SHP77 treated with DMSO at 0.1 percent for 48 hours (cell line): ENCODE data around the gene SLC35A2.
"Not testable (repeated sequence)": the region's sequence is repeated elsewhere in the genome, so short reads cannot be mapped to it uniquely, and the experiment has no call there.

Experiments used
- DNase-seq: peaks from one replicate; lab custom pipeline; 2025; lab: John Stamatoyannopoulos, UW

The SLC35A2 gene

DNA sequence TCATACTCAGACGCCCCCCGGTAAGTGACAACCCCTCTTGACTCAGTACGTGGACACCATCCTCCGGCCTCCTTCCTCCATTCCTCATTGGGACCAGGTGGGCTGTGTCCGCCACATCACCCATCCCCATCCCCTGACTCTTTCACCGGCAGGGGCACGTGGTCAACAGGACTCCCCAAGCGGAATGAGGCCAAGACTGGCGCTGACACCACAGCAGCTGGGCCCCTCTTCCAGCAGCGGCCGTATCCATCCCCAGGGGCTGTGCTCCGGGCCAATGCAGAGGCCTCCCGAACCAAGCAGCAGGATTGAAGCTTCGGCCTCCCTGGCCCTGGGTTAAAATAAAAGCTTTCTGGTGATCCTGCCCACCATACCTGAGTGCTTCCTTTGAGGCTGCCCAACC lies 8.7 kb downstream of the SLC35A2 start:
- DNase-seq = no peak

DNA sequence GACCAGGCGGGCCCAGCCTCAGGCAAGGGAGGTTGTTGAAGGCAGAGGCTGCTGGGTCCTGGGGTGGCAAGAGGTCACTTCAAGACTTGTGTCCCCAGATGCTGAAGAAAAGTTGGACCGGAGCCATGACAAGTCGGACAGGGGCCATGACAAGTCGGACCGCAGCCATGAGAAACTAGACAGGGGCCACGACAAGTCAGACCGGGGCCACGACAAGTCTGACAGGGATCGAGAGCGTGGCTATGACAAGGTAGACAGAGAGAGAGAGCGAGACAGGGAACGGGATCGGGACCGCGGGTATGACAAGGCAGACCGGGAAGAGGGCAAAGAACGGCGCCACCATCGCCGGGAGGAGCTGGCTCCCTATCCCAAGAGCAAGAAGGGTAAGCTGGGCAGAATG lies 9.3 kb downstream of the SLC35A2 start:
- DNase-seq = no peak

DNA sequence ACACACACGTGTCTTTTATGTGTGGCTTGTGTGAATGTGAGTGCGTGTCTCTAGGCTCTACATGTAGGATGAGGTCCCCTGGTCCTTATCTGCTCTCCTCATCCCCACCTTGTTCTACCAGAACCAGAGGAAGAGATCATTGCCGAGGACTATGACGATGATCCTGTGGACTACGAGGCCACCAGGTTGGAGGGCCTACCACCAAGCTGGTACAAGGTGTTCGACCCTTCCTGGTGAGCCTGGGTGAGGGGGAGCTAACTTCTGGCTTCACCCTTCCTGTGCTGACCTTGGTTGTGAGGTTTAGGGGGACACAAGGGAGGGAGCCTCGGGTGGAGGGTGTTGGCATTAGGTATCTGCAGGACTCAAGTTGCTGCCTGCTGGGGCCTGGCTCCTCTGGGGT lies 10.4 kb downstream of the SLC35A2 start:
- no peak for DNase-seq

DNA sequence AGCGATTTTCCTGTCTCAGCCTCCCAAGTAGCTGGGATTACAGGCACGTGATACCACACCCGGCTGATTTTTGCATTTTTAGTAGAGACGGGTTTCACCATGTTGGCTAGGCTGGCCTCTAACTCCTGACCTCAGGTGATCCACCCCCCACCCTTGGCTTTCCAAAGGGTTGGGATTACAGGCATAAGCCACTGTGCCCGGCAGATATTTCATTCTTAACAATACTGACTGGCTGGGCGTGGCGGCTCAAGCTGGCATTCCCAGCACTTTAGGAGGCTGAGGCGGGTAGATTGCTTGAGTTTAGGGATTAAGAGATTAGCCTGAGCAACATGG lies 12.4 kb downstream of the SLC35A2 start:
- no peak for DNase-seq

DNA sequence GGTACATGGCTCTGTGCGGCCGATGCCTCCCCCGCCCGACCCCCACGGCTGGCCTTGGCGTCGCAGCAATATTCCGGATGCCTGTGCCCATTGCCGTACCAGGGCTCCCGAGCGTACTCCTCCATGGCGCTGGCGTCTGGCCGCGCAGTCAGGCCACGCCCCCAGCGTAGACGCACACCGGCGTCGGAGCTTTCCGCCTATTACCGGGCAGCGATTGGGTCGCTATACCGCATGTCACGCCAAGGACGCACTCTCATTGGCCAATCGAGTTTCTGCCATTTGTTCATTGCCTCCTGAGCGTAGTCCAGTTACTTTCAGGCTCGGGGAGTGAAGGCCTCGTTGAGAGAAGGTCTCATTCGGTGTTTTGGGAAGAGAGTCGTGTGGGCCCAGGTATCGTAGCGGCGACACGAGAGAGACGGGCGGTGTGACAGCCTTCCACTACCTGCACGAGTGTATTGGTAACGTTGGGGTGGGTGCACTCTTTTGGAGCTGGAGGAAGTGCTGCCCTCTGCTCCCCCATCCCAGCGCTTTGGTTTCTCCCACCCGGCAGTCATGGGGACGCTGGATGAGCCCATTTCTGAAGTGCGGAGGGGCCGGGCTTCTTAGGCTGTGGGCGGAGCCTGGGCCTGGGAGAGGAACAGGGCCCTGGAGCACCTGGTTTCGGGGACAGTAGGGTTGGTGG lies 13.7 kb downstream of the SLC35A2 start, which contains the start of the genes PQBP1 and TIMM17B:
PQBP1 (plus strand) TSS at position 306 of the 682 bp plus-strand sequence. CDS start 580 bp downstream, outside the sequence.
TIMM17B (minus strand) TSS at position 144 of the 682 bp plus-strand sequence; CDS start at position 125, 19 bp downstream.
- DNase-seq = peak; percentile 77

DNA sequence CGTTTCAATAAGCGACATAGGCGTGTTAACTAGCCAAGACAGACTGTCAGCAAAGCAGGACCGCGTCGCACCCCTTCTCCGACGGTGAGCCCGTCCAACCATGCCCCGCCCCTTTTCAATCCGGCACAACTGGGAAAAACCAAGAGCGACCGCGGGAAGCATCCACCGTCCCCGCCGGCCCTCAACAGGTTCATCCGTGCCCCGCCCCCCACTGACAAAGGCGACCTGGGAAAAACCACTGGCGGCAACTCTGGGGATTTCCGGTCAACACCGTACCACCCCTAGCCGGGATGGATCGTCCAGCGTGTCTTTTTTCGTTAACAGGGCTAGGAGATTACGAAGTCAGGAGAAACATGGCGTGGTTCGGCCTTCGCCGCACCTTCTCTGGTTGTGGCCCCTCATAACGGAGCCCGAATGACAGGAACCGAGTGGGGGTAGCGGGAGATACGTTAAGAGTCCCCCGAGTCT lies 14.3 kb downstream of the SLC35A2 start:
- peak; percentile 39 for DNase-seq

DNA sequence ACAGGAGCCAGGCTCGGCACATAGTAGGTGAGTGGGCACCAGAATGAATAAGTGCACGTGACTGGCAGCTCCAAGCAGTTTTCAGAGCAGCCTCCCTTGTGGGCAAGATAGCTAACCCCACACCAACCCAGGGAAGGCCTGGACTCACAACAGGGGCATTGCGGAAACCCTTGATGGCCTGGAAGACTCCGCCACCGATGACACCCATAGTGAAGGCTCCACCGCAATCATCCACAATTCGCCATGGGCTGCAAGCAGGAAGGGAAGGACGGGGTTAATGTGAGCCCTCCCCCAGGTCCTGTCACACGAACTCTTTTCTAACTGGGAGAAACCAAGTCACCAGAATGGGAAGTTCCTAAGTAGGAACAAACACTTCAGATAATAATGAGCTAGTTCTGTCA lies 14.8 kb downstream of the SLC35A2 start:
- DNase-seq = no peak

DNA sequence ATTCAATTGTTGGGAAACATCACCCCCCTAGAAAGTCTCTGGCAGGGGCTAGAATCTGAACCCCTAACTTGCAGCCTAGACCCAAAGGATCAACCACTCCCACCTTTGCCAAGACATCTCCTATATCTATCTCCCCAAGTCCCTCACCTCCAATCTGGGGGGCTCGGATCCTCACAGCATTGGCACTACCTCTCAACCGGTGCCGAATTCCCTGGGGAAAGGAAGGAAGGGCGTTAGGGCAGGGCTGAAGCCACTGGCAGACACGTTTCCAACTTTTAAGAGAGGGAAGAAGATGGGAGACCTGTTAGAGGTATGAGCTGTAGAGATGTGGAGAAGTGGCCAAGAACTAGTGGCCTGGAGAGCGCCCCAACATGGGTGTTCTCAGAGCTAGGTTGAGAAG lies 16.6 kb downstream of the SLC35A2 start:
- DNase-seq = no peak

DNA sequence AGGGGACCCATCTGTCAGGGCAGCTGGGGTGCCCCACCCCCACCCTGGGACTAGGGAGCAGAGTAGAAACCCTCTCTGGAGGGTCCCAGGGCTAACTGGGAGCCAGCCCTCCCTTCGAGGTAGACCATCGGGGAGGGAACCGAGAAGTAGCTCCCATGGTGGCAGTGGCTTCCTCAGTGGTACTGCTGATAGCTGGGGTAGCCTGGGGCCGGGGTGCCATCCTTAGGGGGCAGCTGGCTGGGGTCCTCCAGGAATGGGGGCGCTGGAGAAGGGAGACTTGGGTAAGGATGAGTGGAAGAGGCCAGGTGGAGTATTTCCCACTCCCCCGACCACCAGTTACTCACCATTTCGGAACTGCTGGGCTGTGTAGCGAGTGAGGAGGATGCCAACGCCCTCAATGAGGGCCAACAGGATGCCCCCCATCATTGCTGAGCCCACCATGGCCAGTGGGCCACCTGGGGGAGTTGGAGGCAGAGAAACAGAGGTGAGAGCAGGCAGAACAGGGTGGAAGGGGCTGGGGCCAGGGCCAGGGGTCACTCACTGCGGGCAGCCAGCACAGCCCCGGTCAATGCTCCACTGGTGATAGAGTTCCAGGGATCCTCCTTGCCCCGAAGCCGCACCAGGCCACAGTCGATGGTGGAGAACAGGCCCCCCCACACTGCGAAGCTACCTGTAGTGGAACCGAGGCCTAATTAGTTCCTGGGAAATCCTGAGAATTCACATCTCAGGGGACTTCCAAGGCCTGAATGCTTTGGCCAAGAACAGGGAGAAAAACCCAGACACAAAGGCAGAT lies 17.7 kb downstream of the SLC35A2 start:
- DNase-seq = no peak

DNA sequence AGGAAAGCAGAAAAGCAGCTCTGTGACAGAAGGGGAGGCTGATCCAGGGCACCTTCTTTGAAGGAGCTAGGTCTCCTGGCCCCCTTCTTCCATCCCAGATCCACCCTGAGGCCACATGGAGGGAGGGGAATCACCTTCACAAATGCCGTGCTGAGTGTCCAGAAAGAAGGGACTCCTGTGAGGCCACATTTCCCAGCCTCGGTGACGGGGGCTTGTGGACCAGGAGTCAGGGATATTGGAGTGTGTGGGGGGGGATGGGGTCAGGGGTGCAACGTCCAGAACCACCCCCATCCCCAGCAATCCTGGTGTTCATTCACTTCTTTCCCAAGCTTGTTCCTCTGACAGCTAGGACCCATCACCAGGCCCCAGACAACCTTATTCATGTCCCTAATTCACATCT lies 18.6 kb downstream of the SLC35A2 start:
- no peak for DNase-seq

DNA sequence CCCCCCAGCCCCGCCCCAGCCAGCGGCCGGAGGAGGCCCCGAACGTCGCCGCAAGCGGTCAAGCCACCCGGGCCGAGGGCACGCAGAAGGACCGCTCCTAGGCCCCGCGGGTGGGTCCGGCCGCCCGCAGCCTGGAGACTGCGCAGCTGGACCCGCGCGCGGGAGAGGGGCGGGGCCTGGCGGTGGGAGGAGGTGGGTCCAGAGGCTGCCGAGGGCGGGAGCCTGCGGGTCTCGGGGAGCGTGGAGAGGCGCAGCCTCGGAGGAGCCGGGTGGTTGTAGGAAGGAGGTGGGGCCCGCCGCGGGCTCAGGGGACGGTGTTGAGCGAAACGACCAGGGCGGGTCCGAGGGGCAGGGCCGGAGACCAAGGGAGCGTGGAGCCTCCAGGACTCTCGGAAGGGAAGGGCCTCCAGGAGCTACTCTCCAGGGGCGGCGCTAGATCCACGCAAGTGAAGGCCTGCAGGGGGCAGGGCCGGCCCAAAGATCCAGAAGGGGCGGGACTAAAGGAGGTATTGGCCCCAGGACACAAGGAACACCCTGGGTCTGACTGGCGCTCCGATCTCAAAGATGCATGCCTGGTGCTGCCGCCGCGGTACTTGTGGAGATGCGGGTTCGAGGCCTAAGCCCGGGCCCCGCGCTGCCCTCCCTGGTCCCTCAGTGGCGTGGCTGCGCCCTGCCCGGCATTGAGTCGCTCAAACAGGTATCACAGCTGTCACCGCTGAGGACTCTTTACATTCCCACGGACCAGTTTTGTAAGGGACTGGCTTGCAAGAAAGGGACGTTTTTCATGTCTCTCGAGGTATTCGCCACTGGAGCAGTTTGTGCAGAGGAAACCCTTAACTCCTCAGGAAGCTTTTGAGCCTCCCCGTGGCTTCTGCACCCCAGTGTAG lies 19.8 kb downstream of the SLC35A2 start:
- DNase-seq = peak; percentile 45

DNA sequence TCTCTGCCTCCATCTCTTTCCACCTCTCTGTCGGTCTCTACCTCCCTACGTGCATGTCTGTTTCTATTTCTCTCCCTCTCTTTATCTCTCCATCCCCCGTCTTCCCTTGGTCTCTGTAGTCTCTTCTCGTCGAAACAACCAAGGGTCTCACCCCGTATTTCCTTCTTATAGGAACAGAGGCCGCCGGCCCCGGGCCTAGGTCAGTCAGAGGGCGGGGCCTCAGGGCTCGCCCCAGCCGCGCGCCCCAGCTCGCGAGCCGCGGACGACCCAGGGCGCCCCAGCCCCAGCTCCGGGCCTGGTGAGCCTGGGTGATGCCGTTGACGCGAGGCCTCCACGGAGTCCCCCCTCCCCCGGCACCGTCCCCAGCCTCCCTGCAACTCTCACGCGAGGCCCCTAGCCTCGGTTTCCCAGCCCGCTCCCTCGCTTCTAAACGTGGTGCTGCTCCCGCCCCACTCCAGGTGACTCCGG lies 20.5 kb downstream of the SLC35A2 start:
- no peak for DNase-seq

DNA sequence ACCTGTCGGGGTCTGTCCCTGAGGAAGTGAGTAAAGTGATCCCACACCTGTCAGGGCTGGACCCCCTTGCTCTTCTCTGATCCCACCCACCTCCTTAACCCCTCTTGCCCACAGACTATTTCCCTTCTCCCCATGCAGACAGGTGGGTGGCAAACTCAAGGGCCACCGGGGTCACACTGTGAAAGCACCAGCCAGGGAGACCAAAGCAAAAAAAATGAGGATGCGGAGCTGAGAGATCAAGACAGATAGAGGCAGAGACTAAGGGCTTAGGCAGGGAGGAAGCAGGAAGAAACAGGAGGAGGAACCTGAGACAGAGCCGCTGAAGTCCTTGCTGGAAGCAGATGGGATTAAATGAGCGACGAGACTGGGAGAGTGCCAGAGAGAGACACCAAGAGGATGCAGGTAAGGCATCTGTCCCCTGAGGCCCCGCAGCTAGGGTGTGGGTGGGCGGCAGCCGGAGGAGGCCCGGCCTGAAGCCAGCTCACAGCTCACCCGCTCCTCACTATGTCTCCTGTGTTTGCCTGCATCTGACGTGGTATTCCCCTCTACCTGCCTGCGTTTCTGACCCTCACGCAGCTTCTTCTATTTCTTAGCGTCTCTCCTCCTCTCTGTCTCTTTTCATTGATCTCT lies 21.0 kb downstream of the SLC35A2 start:
- DNase-seq = no peak

DNA sequence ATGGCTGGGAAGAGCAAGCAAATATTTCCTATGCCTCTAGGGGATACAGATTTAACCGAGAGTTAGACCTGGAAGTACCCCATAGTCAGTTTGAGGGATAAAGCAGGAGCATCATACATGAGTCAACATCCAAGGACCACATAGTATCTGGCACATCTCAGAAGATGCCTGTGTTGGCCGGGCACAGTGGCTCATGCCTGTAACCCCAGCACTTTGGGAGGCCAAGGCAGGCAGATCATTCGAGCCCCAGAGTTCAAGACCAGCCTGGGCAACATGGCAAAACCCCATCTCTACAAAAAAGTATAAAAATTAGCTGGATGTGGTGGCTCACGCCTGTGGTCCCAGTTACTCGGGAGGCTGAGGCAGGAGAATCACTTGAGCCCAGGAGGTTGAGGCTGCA lies 24.9 kb downstream of the SLC35A2 start:
- DNase-seq = not testable (repeated sequence)

DNA sequence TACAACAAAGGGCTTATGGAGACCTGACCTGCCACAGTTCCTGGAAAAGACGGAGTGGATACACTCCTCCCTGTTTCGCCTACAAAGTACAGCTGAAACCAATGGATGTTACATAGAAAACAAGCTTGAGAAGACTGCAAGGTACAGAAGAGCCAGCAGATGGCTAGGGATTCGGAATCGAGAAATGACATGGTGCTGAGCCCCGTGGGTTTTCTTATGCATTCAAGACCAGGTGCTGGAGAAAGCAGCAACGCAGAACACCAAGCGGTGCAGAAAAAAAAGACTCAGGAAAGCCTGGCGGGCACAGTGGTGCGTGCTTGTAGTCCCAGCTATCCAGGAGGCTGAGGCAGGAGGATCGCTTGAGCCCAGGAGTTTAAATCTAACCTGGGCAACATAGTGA lies 27.7 kb downstream of the SLC35A2 start:
- no peak for DNase-seq

DNA sequence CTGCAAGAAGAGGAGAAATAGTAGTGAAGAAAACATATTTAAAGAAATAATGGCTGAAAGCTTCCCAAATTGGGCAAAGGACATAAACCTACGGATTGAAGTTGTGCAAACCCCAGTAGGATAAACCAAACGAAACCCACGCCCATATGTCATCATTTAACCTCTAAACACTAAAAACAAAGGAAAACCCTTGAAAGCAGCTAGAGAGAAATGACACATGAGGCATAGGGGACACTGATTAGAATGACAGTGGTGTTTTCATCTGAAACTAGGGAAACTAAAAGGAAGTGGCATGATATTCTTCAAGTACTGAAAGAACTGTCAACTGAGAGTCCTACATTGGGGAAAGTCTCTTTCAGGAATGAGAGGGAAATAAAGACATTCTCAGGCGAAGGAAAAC lies 34.5 kb downstream of the SLC35A2 start:
- DNase-seq = not testable (repeated sequence)

DNA sequence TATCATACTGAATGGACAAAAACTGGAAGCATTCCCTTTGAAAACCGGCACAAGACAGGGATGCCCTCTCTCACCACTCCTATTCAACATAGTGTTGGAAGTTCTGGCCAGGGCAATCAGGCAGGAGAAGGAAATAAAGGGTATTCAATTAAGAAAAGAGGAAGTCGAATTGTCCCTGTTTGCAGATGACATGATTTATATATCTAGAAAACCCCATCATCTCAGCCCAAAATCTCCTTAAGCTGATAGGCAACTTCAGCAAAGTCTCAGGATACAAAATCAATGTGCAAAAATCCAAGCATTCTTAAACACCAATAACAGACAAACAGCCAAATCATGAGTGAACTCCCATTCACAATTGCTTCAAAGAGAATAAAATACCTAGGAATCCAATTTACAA lies 39.4 kb downstream of the SLC35A2 start:
- DNase-seq = not testable (repeated sequence)

DNA sequence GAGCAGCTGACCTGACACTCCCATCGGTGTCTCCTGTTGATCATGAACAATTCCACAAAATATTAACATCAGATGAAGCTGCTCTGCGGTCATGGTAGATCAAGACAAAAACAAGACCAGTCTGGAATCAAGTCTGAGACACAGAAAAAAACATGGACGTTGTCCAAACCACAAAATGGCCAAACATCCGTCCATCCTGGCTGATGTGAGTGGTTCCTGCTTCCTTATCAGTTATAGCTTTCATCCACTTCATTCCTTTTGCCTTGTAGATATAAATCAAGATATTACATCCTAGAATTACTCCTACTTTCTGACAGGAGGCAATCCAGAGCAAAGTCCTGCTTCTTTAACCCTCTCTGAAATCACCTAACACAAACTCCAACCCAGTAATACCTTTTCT lies 47.2 kb downstream of the SLC35A2 start:
- DNase-seq = no peak

DNA sequence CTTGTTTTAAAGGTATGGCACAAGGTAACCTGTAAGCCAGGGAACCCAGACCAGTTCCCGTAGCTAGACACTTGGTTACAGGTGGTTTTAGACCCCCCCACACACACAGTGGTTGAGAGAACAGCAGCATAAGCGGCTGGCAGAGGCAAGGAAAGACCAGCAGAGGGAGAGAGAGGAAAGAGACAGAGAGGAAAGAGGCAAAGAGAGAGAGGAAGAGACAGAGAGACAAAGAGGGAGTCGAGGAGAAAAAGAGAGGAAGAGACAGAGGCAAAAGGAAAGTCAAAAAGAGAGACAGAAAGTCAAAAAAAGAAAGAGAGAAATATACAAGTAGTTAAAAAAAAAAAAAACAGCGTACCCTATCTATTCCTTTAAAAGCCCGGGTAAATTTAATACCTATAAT lies 56.5 kb downstream of the SLC35A2 start:
- DNase-seq = no peak

DNA sequence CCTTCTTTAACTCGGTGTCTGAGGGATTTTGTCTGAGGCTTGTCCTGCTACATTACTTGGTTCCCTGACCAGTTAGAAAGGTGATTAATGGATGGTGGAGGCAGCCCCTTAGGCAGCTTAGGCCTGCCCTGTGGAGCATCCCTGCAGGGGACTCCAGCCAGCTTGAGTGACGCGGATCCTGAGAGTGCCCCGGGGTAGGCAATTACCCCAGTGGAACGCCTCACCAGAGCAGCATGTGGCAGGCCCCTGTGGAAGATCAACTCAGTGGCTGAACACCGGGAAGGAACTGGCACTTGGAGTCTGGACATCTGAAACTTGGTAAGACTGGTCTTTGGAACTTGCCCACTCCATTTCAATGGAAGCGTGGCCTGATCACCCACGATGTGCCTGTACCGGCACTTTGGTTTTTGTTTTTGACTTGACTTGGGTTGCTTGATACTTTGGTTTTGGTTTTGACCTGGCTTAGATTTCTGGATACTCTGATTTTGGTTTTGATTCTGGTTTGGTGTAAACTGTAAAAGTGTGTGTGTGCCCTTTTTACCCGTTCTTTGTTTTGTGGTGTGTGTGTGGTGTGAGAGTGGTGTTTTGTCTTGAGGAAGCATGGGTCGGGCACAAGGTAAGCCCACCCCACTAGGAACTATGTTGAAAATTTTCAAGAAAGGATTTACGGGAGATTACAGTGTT lies 57.2 kb downstream of the SLC35A2 start:
- DNase-seq = not testable (repeated sequence)

DNA sequence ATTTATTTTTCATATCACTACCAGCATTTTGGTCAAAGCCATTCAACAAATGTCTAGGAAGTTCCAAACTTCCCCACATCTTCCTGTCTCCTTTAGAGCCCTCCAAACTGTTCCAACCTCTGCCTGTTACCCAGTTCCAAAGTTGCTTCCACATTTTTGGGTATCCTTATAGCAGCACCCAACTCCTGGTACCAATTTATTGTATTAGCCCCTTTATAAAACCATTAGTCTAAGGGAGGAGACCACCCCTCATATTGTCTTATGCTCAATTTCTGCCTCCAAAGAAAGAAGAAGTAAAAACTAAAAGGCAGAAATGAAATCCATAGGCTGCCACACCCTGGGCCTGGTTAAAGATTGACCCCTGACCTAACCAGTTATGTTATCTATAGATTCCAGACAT lies 58.0 kb downstream of the SLC35A2 start:
- DNase-seq = not testable (repeated sequence)
